D721Med (cell line): ENCODE data around the gene CD55.

ENCODE experiments used
- DNase-seq: peaks from one replicate; pipeline ENCODE4 v3.0.0; 2011; ENCODE audit warnings: low spot score; ENCODE audit not compliant: insufficient read length
- FAIRE-seq: peaks from 2 replicates; lab custom pipeline; 2011; peaks lifted over from hg19 to GRCh38; lab: Jason Lieb, UNC
- TF ChIP-seq, protein P1 (sequence below): IDR thresholded peaks from 2 replicates; pipeline ENCODE4 v1.5.1; 2012; ENCODE audit warnings: mild to moderate bottlenecking, control low read depth; ENCODE audit not compliant: insufficient read depth; ENCODE audit errors: missing control alignments

Gene CD55

DNA sequence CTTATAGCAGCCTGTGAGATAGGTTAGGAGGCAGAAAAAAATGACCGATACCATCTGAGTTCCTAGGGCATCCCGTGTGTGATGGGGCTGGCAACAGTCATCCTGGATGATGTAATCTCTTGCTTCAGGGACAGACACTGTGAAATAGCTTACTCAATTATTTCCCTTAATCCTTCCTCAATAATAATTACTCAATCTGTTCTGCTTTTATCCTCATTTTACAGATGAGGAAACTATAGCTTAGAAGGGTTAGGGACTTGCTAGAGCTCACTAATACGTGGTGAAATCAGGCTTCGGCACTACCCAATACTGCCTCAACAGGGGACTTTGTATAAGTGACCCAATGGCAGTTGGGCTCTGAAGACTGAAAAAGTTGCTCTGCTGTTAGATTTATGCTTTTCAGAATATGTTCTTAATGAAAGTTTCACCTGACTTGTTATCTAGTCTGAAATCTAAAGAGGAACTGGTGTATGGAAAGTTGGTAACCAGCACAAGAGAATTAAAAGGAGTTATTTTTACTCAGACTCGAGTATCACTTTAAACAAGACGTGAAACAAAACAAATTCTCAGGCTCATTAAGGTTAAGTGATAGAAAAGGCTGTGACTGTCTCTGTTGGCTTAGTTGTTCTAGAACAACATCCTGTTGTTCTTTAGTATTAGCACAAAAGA, 14.4 kb downstream of the CD55 start:
- FAIRE-seq (no peak), DNase-seq (no peak)
- TF ChIP-seq, protein P1, sequence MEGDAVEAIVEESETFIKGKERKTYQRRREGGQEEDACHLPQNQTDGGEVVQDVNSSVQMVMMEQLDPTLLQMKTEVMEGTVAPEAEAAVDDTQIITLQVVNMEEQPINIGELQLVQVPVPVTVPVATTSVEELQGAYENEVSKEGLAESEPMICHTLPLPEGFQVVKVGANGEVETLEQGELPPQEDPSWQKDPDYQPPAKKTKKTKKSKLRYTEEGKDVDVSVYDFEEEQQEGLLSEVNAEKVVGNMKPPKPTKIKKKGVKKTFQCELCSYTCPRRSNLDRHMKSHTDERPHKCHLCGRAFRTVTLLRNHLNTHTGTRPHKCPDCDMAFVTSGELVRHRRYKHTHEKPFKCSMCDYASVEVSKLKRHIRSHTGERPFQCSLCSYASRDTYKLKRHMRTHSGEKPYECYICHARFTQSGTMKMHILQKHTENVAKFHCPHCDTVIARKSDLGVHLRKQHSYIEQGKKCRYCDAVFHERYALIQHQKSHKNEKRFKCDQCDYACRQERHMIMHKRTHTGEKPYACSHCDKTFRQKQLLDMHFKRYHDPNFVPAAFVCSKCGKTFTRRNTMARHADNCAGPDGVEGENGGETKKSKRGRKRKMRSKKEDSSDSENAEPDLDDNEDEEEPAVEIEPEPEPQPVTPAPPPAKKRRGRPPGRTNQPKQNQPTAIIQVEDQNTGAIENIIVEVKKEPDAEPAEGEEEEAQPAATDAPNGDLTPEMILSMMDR = no peak

DNA sequence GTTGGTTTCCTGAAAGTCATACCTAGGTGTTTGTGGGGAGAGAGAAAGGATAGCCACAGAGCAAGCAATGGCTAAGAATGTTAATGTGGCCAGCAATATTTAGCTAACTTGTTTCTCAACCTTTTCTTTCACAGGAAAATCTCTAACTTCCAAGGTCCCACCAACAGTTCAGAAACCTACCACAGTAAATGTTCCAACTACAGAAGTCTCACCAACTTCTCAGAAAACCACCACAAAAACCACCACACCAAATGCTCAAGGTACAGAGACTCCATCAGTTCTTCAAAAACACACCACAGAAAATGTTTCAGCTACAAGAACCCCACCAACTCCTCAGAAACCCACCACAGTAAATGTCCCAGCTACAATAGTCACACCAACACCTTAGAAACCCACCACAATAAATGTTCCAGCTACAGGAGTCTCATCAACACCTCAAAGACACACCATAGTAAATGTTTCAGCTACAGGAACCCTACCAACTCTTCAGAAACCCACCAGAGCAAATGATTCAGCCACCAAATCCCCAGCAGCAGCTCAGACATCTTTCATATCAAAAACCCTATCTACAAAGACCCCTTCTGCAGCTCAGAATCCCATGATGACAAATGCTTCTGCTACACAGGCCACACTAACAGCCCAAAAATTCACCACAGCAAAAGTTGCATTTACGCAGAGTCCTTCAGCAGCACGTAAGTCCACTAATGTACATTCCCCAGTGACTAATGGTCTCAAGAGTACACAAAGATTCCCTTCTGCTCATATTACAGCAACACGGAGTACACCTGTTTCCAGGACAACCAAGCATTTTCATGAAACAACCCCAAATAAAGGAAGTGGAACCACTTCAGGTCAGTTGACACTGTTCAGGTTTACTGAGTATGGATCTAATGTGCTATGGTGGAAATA, 15.3 kb downstream of the CD55 start:
- DNase-seq (no peak), FAIRE-seq (no peak)
- TF ChIP-seq, protein P1 = no peak

DNA sequence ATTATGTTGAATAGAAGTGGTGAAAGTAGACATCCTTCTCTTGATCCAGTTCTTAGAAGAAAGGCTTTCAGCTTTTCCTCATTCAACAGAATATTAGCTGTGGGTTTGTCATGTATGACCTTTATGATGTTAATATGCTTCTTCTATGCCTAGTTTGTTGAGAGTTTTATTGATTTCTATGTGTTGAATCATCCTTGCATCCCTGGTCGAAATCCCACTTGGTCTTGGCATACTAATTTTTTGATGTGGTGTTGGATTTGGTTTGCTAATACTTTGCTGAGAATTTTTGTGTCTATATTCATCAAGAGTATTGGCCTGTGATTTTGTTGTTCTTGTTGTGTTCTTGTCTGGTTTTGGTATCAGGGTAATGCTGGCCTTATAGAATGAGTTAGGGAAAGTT, 20.9 kb downstream of the CD55 start:
- TF ChIP-seq, protein P1 = no peak
- DNase-seq = no peak
- FAIRE-seq = no peak

DNA sequence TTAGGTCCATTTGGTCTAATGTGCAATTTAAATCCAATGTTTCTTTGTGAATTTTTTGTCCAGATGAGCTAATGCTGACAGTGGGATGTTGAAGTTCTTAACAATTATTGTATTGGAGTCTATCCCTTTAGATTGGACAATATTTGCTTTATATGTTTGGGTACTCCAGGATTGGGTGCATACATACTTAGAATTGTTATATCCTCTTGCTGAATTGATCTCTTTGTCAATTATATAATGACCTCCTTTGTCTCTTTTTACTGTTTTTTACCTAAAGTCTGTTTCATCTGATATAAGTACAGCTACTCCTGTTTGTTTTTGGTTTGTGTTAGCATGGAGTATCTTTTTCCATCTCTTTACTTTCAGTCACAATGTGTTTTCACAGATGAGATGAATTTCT, 22.2 kb downstream of the CD55 start:
- TF ChIP-seq, protein P1 = no peak
- DNase-seq = no peak
- no peak for FAIRE-seq

DNA sequence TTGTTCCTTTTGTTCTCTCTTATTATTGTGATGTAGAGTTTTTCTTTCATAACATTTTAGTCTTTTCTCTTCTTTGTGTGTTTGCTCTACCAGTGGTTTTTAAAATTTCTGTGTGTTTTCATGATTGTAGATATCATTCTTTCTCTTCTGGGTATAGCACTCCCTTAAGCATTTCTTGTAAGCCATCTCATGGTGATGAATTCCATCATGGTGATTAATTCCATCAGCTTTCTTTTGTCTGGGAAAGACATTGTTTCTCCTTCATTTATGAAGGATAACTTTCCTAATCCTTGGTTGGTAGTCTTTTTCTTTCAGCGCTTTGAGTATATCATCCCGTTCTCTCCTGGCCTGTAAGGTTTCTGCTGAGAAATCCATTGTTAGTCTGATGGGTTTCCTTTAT, 22.7 kb downstream of the CD55 start:
- FAIRE-seq (no peak), DNase-seq (no peak)
- TF ChIP-seq, protein P1 = no peak

DNA sequence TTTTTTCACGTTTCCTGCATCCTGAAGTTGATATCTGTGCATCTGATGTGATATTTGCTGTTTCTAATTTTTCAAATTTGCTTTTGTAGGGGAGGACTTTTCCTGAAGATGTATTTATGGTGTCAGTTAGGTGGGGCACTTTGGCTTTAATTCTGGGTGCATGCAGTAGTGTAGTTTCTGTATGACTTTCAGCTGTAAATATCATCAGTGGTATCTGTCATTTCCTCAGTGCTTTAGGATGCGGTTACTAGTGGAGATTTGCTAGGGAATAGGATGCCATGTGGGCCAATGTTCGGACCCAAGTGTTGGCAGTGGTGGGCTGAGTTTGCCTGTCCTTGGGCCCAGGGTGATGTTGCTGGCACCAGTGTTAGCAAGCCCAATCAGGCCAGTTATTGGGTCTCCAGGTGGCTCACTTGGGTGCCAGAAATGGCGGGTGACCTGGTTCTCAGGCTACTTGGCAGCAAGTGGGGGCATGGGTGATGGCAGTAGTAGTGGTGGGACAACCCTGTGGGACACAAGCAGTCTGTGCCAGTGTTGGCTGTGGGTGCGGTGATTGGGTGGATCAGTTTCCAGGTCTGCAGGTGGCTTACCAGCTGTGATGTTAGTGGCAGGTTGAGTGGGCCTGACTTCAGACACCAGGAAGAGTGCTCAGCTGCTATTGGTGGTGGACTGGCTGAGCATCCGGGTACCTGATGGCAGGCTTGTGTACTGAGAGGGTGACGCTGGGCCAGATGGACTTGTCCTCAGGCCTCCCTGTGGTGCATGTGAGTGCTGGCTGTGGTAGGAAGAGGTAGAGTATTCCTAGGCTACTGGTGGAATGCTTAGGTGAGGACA, 24.4 kb downstream of the CD55 start:
- no peak for DNase-seq
- TF ChIP-seq, protein P1 = no peak
- FAIRE-seq = no peak
